Stimulated activated CD8-positive, alpha-beta memory T cell treated with anti-CD3 and anti-CD28 coated beads, Interleukin-15, amount 100 ng/mL, for 24 hours (primary cell): ENCODE measurements around the gene ARID1B.
A peak's percentile ranks its signal among the peaks of the same experiment; 100 is the strongest.

ENCODE experiments used
- DNase-seq: peaks from one replicate; pipeline ENCODE4 v3.0.0-alpha.2; 2020; ENCODE audit warnings: low read depth

Gene ARID1B

GRCh38 chr6:157213907-157214565, 436.9 kb downstream of the ARID1B start:
- DNase-seq = no peak

- DNase-seq = no peak
Measured at GRCh38 chr6:157215717-157216116, 438.5 kb downstream of the ARID1B start.

- DNase-seq = no peak
Measured at GRCh38 chr6:157216570-157216969, 439.4 kb downstream of the ARID1B start.

GRCh38 chr6:157217198-157217893, 440.2 kb downstream of the ARID1B start:
- DNase-seq = no peak

GRCh38 chr6:157217894-157218370, 440.8 kb downstream of the ARID1B start:
- DNase-seq = no peak

GRCh38 chr6:157218371-157219198, 441.4 kb downstream of the ARID1B start:
- DNase-seq = no peak

GRCh38 chr6:157219201-157220200, 442.3 kb downstream of the ARID1B start:
- DNase-seq = no peak

GRCh38 chr6:157220485-157220884, 443.3 kb downstream of the ARID1B start:
- no peak for DNase-seq

- peak; percentile 70 for DNase-seq
Measured at GRCh38 chr6:157221049-157221816, 444.1 kb downstream of the ARID1B start.

GRCh38 chr6:157221817-157222175, 444.6 kb downstream of the ARID1B start:
- no peak for DNase-seq

GRCh38 chr6:157222201-157222981, 445.2 kb downstream of the ARID1B start:
- DNase-seq = no peak

- no peak for DNase-seq
Measured at GRCh38 chr6:157223021-157223430, 445.8 kb downstream of the ARID1B start.

GRCh38 chr6:157223511-157223910, 446.3 kb downstream of the ARID1B start:
- no peak for DNase-seq

GRCh38 chr6:157224178-157224950, 447.2 kb downstream of the ARID1B start:
- no peak for DNase-seq

GRCh38 chr6:157224951-157225574, 447.9 kb downstream of the ARID1B start:
- no peak for DNase-seq

GRCh38 chr6:157225575-157225995, 448.4 kb downstream of the ARID1B start:
- DNase-seq = no peak

GRCh38 chr6:157226026-157226625, 448.9 kb downstream of the ARID1B start:
- DNase-seq = no peak

- no peak for DNase-seq
Measured at GRCh38 chr6:157226761-157227160, 449.6 kb downstream of the ARID1B start.
